ENCODE measurements around the gene TPP1. TPM values are rescaled to one million over a fixed set of nuclear protein-coding genes. Genes with fewer than 3 reads are reported as not detected.

TPP1 gene
- polyA plus RNA-seq, 1 experiment = 77.6 TPM

DNA sequence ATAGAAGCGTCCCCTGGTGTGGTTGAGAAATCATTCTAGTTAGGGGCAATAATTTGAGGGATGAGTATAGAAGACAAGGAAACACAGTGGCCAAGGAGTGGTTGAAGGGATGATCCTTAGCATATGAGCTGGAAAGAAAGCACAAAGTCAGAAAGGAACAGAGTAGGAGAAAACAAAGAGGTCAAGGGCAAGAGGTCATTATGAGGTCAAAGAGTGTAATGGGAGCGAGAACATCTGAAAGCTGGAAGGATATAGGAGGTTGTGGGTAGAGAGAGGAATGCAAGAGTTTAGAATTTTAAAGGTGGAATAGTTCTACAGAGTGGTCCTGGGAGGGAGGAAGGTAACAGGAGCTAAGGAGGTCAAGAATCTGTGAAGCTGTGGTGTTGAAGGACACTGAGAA lies 34.4 kb upstream of the TPP1 start:
- ChIA-PET CTCF (no interaction called here), POLR2A (no interaction called here)
- TF ChIP-seq, protein P1, sequence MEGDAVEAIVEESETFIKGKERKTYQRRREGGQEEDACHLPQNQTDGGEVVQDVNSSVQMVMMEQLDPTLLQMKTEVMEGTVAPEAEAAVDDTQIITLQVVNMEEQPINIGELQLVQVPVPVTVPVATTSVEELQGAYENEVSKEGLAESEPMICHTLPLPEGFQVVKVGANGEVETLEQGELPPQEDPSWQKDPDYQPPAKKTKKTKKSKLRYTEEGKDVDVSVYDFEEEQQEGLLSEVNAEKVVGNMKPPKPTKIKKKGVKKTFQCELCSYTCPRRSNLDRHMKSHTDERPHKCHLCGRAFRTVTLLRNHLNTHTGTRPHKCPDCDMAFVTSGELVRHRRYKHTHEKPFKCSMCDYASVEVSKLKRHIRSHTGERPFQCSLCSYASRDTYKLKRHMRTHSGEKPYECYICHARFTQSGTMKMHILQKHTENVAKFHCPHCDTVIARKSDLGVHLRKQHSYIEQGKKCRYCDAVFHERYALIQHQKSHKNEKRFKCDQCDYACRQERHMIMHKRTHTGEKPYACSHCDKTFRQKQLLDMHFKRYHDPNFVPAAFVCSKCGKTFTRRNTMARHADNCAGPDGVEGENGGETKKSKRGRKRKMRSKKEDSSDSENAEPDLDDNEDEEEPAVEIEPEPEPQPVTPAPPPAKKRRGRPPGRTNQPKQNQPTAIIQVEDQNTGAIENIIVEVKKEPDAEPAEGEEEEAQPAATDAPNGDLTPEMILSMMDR (IDR thresholded peaks at IDR 0.05; ENCODE audit: insufficient read depth, low read depth, low read length) = no peak
- DNase-seq (ENCODE audit: low read depth) = no peak
- peaks cover 2% of the 10 kb centered on the region for H3K27me3 ChIP-seq (ENCODE audit: control insufficient read depth, insufficient read depth, low read length)
- no peak overlapping the region for H3K4me3 ChIP-seq (ENCODE audit: low read depth, low read length)
- H3K36me3 ChIP-seq (ENCODE audit: control insufficient read depth, insufficient read depth, low read length) = no peaks in the 10 kb centered on the region

GRCh38 chr11:6653097-6653496 lies 33.9 kb upstream of the TPP1 start:
- ChIA-PET POLR2A (no interaction called here), CTCF (interaction anchor here (0.6 to 1.7 kb wide), 3 partner anchors 18 to 34 kb away, joined by 3 to 7 read pairs (median 3); partner anchors contain the start of genes MRPL17 and TPP1)
- TF ChIP-seq, protein P1 (IDR thresholded peaks at IDR 0.05; ENCODE audit: insufficient read depth, low read depth, low read length) = no peak
- peaks cover 2% of the 10 kb centered on the region for H3K27me3 ChIP-seq (ENCODE audit: control insufficient read depth, insufficient read depth, low read length)
- DNase-seq (ENCODE audit: low read depth) = no peak
- H3K36me3 ChIP-seq (ENCODE audit: control insufficient read depth, insufficient read depth, low read length) = no peaks in the 10 kb centered on the region
- H3K4me3 ChIP-seq (ENCODE audit: low read depth, low read length) = no peak overlapping the region

DNA sequence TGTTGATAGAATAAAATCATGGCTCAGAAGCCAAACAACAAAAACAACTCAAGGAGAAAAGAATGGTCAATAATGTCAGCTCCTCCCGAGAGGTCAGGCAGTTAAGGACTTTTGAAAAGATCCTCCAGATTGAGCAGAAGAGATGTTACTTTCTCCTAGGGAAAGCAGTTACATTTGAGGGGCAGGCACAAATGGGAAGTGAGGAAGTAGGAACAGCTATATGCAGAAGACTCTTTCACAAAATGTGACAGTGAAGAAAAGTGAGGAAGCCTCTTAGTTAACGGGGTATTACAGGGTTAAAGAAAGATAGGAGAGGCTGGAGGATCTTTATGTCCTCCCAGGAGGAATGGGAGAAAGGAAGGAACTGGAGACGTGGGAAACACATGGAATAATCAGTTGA lies 33.0 kb upstream of the TPP1 start:
- DNase-seq (ENCODE audit: low read depth) = no peak
- TF ChIP-seq, protein P1 (IDR thresholded peaks at IDR 0.05; ENCODE audit: insufficient read depth, low read depth, low read length) = no peak
- Histone ChIP-seq H3K36me3 (ENCODE audit: control insufficient read depth, insufficient read depth, low read length) (no peaks in the 10 kb centered on the region), H3K27me3 (ENCODE audit: control insufficient read depth, insufficient read depth, low read length) (peaks cover 2% of the 10 kb centered on the region), H3K4me3 (ENCODE audit: low read depth, low read length) (no peak overlapping the region)
- CTCF ChIA-PET = interaction anchor here (1.2 to 1.7 kb wide), 2 partner anchors 30 to 33 kb away, joined by 3 to 7 read pairs; partner anchors contain the start of genes MRPL17 and TPP1
- POLR2A ChIA-PET = no interaction called here

- DNase-seq (ENCODE audit: low read depth) = no peak
- H3K4me3 ChIP-seq (ENCODE audit: low read depth, low read length) = no peak overlapping the region
- ChIA-PET POLR2A (no interaction called here), CTCF (interaction anchor here (1.8 kb wide), 1 partner anchor 32 kb away, joined by 5 read pairs; the partner anchor contains the start of gene MRPL17)
- peaks cover 2% of the 10 kb centered on the region for H3K27me3 ChIP-seq (ENCODE audit: control insufficient read depth, insufficient read depth, low read length)
- no peaks in the 10 kb centered on the region for H3K36me3 ChIP-seq (ENCODE audit: control insufficient read depth, insufficient read depth, low read length)
- TF ChIP-seq, protein P1 (IDR thresholded peaks at IDR 0.05; ENCODE audit: insufficient read depth, low read depth, low read length) = no peak
Observed at GRCh38 chr11:6650980-6651379, 31.8 kb upstream of the TPP1 start.

DNA sequence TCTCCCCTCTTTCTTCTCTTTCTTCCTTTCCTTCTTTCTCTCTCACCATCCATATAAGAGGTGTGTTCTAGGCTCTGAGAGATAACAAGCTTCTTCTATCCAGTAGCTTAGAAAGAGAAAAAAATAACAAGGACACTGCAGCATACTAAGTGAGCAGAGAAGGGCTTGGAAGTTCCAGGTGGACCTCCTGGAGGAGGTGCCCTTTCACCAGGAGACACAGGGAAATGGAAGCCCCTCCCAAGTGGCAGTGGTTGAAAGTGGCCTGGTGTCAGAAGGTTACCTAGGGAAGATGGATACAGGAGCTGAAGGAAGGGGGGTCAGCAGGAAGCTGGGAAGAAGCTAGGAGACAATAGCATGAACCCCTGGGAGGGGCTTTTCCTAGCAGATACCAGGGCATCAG lies 30.9 kb upstream of the TPP1 start:
- ChIA-PET POLR2A (interaction anchor here (0.6 kb wide), 1 partner anchor 28 kb away, joined by 4 read pairs; no protein-coding TSS in a partner anchor), CTCF (interaction anchor here (1.1 to 1.8 kb wide), 2 partner anchors 18 to 33 kb away, joined by 3 to 5 read pairs; partner anchors contain the start of gene MRPL17)
- peaks cover 2% of the 10 kb centered on the region for H3K27me3 ChIP-seq (ENCODE audit: control insufficient read depth, insufficient read depth, low read length)

More for the DNA sequence above, 30.9 kb upstream of the TPP1 start:
- DNase-seq (ENCODE audit: low read depth) = no peak
- TF ChIP-seq, protein P1 (IDR thresholded peaks at IDR 0.05; ENCODE audit: insufficient read depth, low read depth, low read length) = no peak
- Histone ChIP-seq H3K36me3 (ENCODE audit: control insufficient read depth, insufficient read depth, low read length) (no peaks in the 10 kb centered on the region), H3K4me3 (ENCODE audit: low read depth, low read length) (no peak overlapping the region)
